ENCODE measurements around the gene FZD10.

Gene FZD10

GRCh38 chr12:130131801-130132200, 30.5 kb upstream of the FZD10 start:
- no peak for DNase-seq (ENCODE audit: extremely low read depth in 1 of 2, low read depth in 1 of 2)

GRCh38 chr12:130132831-130133511, 29.3 kb upstream of the FZD10 start:
- no peak for DNase-seq (ENCODE audit: extremely low read depth in 1 of 2, low read depth in 1 of 2)

- DNase-seq (ENCODE audit: extremely low read depth in 1 of 2, low read depth in 1 of 2), result no peak
These were observed 28.3 kb upstream of the FZD10 start for GRCh38 chr12:130133851-130134562.

DNA sequence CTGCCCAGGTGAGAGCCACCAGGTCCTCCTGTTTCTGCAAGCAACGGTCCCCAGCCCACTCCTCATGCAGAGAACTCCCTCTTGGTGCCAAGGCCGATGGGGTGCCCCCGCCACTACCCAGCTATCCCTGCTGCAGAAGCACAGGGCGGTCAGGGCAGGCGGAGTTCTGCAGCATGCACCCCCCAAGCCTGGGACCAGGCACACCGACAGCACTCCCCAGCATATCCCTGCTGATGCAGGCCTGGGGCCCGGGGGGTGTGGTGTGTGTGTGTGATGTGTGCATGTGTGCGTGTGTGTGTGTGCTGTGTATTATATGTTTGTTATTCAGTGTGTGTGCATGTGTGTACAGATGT, 27.7 kb upstream of the FZD10 start:
- DNase-seq (ENCODE audit: extremely low read depth in 1 of 2, low read depth in 1 of 2), result no peak

- no peak for DNase-seq (ENCODE audit: extremely low read depth in 1 of 2, low read depth in 1 of 2)
These were observed 25.7 kb upstream of the FZD10 start for GRCh38 chr12:130136509-130137039.

DNA sequence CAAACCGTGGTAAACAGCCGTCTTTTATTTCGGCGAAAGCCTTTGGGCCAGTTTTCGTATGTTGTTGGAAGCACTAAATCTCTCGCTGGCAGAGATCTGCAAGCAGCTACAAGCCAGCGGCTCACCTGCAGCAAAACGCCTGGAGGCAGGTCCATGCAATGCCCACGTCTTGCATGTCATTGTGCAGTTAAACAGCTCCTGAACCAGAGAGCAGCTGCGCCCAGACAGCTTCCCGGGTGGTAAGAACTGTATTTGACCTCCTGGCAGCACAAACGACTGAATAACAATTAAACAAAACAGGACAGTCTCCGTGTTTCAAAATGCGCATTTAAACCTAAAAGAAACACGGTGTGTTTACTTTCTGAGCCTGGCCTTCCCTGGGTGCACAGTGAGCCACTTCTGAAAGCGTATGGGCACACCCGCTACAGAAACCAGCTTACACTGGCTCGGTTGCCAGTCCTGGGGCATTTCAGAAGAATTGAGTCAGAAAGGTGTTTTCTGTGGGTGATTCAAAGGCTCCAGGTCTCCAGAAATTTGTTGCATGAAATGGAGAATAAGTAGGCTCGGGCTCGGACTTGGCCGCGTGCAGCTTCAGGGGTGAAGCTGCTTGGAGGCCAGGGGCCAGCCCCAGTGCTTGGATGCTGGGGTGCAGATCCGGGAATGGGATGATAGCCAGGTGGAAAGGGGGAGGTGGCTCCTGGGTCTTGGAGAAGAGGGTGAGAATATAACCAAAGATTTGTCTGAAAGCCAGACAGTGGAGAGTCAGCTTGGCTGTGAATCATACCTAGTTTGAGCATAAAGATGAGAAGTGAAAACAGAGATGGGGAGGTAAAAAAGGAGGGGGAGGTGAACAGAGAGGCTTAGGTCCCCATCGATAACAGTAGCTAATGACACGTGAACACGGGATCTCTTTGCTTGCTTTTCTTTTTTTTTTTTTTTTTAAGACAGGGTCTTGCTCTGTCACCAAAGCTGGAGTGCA, 24.9 kb upstream of the FZD10 start:
- no peak for DNase-seq (ENCODE audit: extremely low read depth in 1 of 2, low read depth in 1 of 2)

- no peak for DNase-seq (ENCODE audit: extremely low read depth in 1 of 2, low read depth in 1 of 2)
These were observed 23.8 kb upstream of the FZD10 start for GRCh38 chr12:130138478-130138877.

- no peak for DNase-seq (ENCODE audit: extremely low read depth in 1 of 2, low read depth in 1 of 2)
These were observed 22.5 kb upstream of the FZD10 start for GRCh38 chr12:130139567-130140421.

GRCh38 chr12:130141105-130141504, 21.2 kb upstream of the FZD10 start:
- DNase-seq (ENCODE audit: extremely low read depth in 1 of 2, low read depth in 1 of 2), result no peak

- no peak for DNase-seq (ENCODE audit: extremely low read depth in 1 of 2, low read depth in 1 of 2)
These were observed 20.2 kb upstream of the FZD10 start for GRCh38 chr12:130141901-130142683.

DNA sequence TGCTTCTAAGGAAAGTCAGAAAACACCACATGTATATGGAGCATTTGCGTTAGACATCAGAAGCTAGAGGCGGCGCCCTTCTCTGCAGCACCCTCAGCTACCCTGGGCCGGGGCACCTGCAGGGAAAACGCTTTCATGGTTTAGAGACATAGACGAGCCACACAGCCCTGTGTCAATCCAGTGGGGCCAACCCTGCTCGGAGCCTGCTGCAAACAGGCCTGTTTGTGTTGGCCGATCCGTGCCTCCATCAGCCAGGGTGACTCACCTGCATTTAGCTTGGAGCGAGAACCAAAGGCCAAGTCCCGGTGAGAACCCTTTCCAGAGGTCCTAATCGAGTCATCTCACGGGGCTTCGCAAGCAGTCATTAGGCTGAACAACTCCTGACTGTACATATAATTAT, 19.5 kb upstream of the FZD10 start:
- DNase-seq (ENCODE audit: extremely low read depth in 1 of 2, low read depth in 1 of 2), result no peak

GRCh38 chr12:130143136-130143535, 19.1 kb upstream of the FZD10 start:
- DNase-seq (ENCODE audit: extremely low read depth in 1 of 2, low read depth in 1 of 2), result no peak

DNA sequence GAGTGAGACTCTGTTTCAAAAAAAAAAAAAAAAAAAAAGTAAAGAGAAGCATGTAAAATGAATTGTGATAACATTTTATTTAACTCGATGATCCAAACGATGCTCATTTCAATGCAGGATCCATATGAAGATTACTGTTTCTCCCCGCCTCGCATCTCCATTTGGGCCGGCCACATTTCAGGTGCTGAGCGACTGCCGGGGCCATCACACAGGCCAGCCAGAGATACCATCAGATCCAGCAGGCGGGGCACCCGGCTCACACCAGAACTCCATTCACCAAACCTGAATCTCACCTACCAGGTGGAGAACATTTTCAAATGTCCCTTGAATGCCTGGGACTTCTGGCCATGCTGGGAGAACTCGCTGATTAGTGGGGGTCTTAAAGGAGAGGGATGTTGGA, 18.0 kb upstream of the FZD10 start:
- no peak for DNase-seq (ENCODE audit: extremely low read depth in 1 of 2, low read depth in 1 of 2)

GRCh38 chr12:130145731-130146130, 16.5 kb upstream of the FZD10 start:
- DNase-seq (ENCODE audit: extremely low read depth in 1 of 2, low read depth in 1 of 2), result no peak

- DNase-seq (ENCODE audit: extremely low read depth in 1 of 2, low read depth in 1 of 2), result no peak
These were observed 15.9 kb upstream of the FZD10 start for GRCh38 chr12:130146176-130146931.

DNA sequence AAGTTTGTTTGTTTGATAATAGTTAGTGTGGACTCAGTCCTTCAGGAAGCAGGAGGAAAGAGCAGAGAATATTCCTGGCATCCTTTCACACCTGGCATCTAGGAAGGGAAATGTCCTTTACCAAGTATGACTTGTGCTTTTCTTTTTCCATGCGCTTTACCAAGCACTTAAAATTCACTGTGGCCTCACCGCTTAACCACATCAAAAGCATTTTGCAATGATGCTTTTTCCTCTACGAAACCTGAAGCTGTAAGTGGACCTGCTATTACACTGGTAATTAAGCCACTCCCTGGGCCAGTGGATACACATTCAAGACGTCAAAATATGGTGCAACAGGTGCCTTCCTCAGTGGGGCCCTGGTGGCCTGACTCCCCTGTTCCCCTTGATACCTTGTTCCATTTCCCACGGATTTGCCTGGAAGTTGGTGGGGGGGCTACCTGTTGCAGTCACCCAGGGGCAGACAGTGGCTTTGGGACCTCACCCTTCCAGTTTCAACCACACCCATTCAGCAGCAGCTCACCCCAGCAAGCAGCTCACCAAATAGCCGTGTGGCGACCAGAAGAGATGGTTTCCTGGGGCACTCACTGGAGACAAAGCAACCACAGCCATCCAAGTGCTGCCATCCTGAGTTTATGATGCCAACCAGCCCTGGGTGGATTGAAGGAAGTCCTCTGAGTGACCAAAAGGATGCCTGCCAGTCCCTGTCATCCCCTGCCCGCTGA, 14.2 kb upstream of the FZD10 start:
- DNase-seq (ENCODE audit: extremely low read depth in 1 of 2, low read depth in 1 of 2), result no peak

- no peak for DNase-seq (ENCODE audit: extremely low read depth in 1 of 2, low read depth in 1 of 2)
These were observed 10.4 kb upstream of the FZD10 start for GRCh38 chr12:130151846-130152245.

GRCh38 chr12:130152386-130152785, 9.9 kb upstream of the FZD10 start:
- DNase-seq (ENCODE audit: extremely low read depth in 1 of 2, low read depth in 1 of 2), result no peak
